Tibial nerve (tissue), 3 donors: ENCODE results near the gene AADAC.

Experiments used
- POLR2A ChIP-seq, 2 donors: fragments of 450-650 bp; IDR thresholded peaks; one replicate each; pipeline ENCODE4 v1.6.1; 2017; ENCODE audit warnings: antibody characterized with exemption in 2 of 2, mild to moderate bottlenecking in 2 of 2, moderate library complexity in 2 of 2
- TF ChIP-seq, protein P1 (sequence below), 5 experiments: fragments of 200-600 bp in 3 of 5; fragments of 450-650 bp in 2 of 5; sonication (generic) in 3 of 5; IDR thresholded peaks; one replicate each; pipeline ENCODE4 v1.5.1; 2016 to 2019; ENCODE audit warnings: antibody characterized with exemption in 5 of 5, mild to moderate bottlenecking in 3 of 5, moderate library complexity in 2 of 5

DNA sequence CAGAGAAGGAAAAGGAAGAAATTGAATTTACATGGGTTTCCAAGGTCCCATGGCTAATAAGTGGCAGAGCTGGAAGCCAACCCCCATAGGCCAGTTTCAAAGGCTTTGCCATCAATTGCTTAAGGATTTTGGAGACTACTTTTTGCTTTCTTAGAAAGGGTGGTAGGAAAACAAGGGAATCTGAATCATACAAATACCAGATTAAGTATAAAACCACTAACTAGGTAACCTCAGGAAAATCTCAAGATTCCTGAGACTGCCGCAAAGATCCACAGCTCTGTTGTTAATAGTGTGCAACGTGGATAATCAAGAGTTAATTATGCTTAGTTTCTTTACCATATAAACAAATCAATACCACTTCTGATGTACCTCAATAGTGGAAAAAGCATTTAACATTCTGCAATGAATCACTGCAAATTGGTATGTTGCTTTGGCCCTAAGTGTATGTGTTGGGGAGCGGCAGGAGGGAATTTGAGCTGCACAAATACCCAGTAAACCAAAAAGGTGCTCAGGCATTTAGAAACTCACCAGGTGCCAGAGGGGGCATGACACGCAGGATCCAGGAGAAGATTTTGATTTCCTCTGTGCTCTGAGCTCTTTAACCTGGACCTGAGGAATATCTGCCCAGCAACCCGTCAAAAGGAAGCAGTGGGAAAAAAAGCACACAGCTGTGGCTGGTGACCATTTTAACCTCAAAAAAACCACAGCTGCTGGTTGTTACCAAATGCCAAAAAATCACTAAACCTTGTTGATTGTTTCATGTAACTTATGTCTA lies 22.0 kb downstream of the AADAC start:
- TF ChIP-seq, protein P1, sequence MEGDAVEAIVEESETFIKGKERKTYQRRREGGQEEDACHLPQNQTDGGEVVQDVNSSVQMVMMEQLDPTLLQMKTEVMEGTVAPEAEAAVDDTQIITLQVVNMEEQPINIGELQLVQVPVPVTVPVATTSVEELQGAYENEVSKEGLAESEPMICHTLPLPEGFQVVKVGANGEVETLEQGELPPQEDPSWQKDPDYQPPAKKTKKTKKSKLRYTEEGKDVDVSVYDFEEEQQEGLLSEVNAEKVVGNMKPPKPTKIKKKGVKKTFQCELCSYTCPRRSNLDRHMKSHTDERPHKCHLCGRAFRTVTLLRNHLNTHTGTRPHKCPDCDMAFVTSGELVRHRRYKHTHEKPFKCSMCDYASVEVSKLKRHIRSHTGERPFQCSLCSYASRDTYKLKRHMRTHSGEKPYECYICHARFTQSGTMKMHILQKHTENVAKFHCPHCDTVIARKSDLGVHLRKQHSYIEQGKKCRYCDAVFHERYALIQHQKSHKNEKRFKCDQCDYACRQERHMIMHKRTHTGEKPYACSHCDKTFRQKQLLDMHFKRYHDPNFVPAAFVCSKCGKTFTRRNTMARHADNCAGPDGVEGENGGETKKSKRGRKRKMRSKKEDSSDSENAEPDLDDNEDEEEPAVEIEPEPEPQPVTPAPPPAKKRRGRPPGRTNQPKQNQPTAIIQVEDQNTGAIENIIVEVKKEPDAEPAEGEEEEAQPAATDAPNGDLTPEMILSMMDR (IDR thresholded peaks at IDR 0.05) = no peak
- TF ChIP-seq POLR2A (IDR thresholded peaks at IDR 0.05) = no peak
